HG03196 (cell line): Measurements from ENCODE around the gene DESI1.
"Not testable (repeated sequence)": the region's sequence is repeated elsewhere in the genome, so short reads cannot be mapped to it uniquely, and the experiment has no call there.

Experiments used
- ATAC-seq: cut with Tn5 transposase; IDR thresholded peaks from one replicate; pipeline ENCODE4 v1.9.1; 2021; ENCODE audit not compliant: unreplicated experiment

The DESI1 gene

GRCh38 chr22:41620589-41621098 lies at the start of gene DESI1:
Gene DESI1, minus strand, starts transcription at chr22:41621043. Its CDS starts 204 bp downstream, at chr22:41620839.
- peak; percentile 12 for ATAC-seq

GRCh38 chr22:41668971-41669911 lies 48.4 kb upstream of the DESI1 start:
- no peak for ATAC-seq

- ATAC-seq, result no peak
Measured at GRCh38 chr22:41664951-41665350, 44.1 kb upstream of the DESI1 start.

GRCh38 chr22:41664490-41664889 lies 43.6 kb upstream of the DESI1 start:
- ATAC-seq, result no peak

- ATAC-seq, result not testable (repeated sequence)
Measured at GRCh38 chr22:41663594-41663993, 42.8 kb upstream of the DESI1 start.

GRCh38 chr22:41661713-41662112 lies 40.9 kb upstream of the DESI1 start:
- no peak for ATAC-seq

- ATAC-seq, result no peak
Measured at GRCh38 chr22:41661088-41661487, 40.2 kb upstream of the DESI1 start.

- ATAC-seq, result no peak
Measured at GRCh38 chr22:41660416-41660815, 39.6 kb upstream of the DESI1 start.

GRCh38 chr22:41659941-41660340 lies 39.1 kb upstream of the DESI1 start:
- ATAC-seq, result no peak

- no peak for ATAC-seq
Measured at GRCh38 chr22:41658869-41659268, 38.0 kb upstream of the DESI1 start.

- ATAC-seq, result no peak
Measured at GRCh38 chr22:41657709-41658108, 36.9 kb upstream of the DESI1 start.

GRCh38 chr22:41656556-41656955 lies 35.7 kb upstream of the DESI1 start:
- no peak for ATAC-seq

GRCh38 chr22:41654322-41654721 lies 33.5 kb upstream of the DESI1 start:
- ATAC-seq, result no peak

GRCh38 chr22:41650821-41651220 lies 30.0 kb upstream of the DESI1 start:
- no peak for ATAC-seq

- ATAC-seq, result no peak
Measured at GRCh38 chr22:41650229-41650628, 29.4 kb upstream of the DESI1 start.

- no peak for ATAC-seq
Measured at GRCh38 chr22:41648432-41648831, 27.6 kb upstream of the DESI1 start.

- no peak for ATAC-seq
Measured at GRCh38 chr22:41647771-41648170, 26.9 kb upstream of the DESI1 start.

- no peak for ATAC-seq
Measured at GRCh38 chr22:41642331-41643110, 21.7 kb upstream of the DESI1 start.

GRCh38 chr22:41641854-41642253 lies 21.0 kb upstream of the DESI1 start:
- no peak for ATAC-seq

GRCh38 chr22:41638748-41639147 lies 17.9 kb upstream of the DESI1 start:
- no peak for ATAC-seq

- no peak for ATAC-seq
Measured at GRCh38 chr22:41638124-41638523, 17.3 kb upstream of the DESI1 start.

GRCh38 chr22:41637623-41638022 lies 16.8 kb upstream of the DESI1 start:
- not testable (repeated sequence) for ATAC-seq
